GM12892 (cell line): ENCODE results near the gene UGT2A1.

Experiments
- POLR2A ChIP-seq: IDR thresholded peaks from 2 replicates; pipeline ENCODE4 v1.6.1; 2011; ENCODE audit warnings: low read depth, low read length, control low read depth
- POLR2AphosphoS5 ChIP-seq: IDR thresholded peaks from 2 replicates; pipeline ENCODE4 v1.6.1; 2011; ENCODE audit warnings: low read depth, low read length, control low read depth

- TF ChIP-seq POLR2A (no peak), POLR2AphosphoS5 (no peak)
These were observed 36.6 kb upstream of the UGT2A1 start for GRCh38 chr4:69689599-69689998.
